Stimulated activated naive CD8-positive, alpha-beta T cell treated with anti-CD3 and anti-CD28 coated beads, Interleukin-15, Interleukin-2, amounts not matched to agents 100 U/mL and 50 U/mL, for 24 hours (primary cell): ENCODE measurements around the gene HTR3D.
A peak's percentile ranks its signal among the peaks of the same experiment; 100 is the strongest.
"Not testable (repeated sequence)": the region's sequence is repeated elsewhere in the genome, so short reads cannot be mapped to it uniquely, and the experiment has no call there.

Experiments
- ATAC-seq: fragments of 150-1000 bp; cut with Tn5 transposase; one replicate; pipeline ENCODE4 v1.10.0; 2021
- DNase-seq: peaks from one replicate; pipeline ENCODE4 v3.0.0; 2021

Gene HTR3D

GRCh38 chr3:184031187-184031792, at the start of gene HTR3D:
Gene HTR3D (plus strand): TSS chr3:184031742. CDS start chr3:184031742, 0 bp downstream.
- DNase-seq (no peak), ATAC-seq (no peak)

- no peak for ATAC-seq
These were observed 49.4 kb upstream of the HTR3D start for GRCh38 chr3:183981990-183982644.

GRCh38 chr3:183984127-183984740, 47.3 kb upstream of the HTR3D start:
- ATAC-seq (no peak), DNase-seq (no peak)

More at GRCh38 chr3:183981990-183982644, 49.4 kb upstream of the HTR3D start:
- DNase-seq: no peak

- no peak for ATAC-seq
These were observed 46.5 kb upstream of the HTR3D start for GRCh38 chr3:183984749-183985729.

GRCh38 chr3:183987000-183987600, 44.4 kb upstream of the HTR3D start:
- no peak for ATAC-seq
- DNase-seq: no peak

More at GRCh38 chr3:183984749-183985729, 46.5 kb upstream of the HTR3D start:
- no peak for DNase-seq

- ATAC-seq (no peak), DNase-seq (no peak)
These were observed 43.2 kb upstream of the HTR3D start for GRCh38 chr3:183988216-183988790.

GRCh38 chr3:183991403-183991802, 40.1 kb upstream of the HTR3D start:
- DNase-seq: no peak

GRCh38 chr3:184001761-184002160, 29.8 kb upstream of the HTR3D start:
- ATAC-seq (no peak), DNase-seq (no peak)

More at GRCh38 chr3:183991403-183991802, 40.1 kb upstream of the HTR3D start:
- no peak for ATAC-seq

- no peak for DNase-seq
These were observed 29.1 kb upstream of the HTR3D start for GRCh38 chr3:184002469-184002868.

GRCh38 chr3:184003187-184003967, 28.2 kb upstream of the HTR3D start:
- no peak for DNase-seq

More at GRCh38 chr3:184002469-184002868, 29.1 kb upstream of the HTR3D start:
- no peak for ATAC-seq

GRCh38 chr3:184004476-184004875, 27.1 kb upstream of the HTR3D start:
- ATAC-seq: no peak
- DNase-seq: no peak

More at GRCh38 chr3:184003187-184003967, 28.2 kb upstream of the HTR3D start:
- no peak for ATAC-seq

GRCh38 chr3:184005941-184006507, 25.5 kb upstream of the HTR3D start:
- DNase-seq (peak; percentile 15), ATAC-seq (peak; percentile 70)

GRCh38 chr3:184007143-184007813, 24.3 kb upstream of the HTR3D start:
- not testable (repeated sequence) for DNase-seq, ATAC-seq

- DNase-seq (no peak), ATAC-seq (no peak)
These were observed 23.4 kb upstream of the HTR3D start for GRCh38 chr3:184008161-184008560.

GRCh38 chr3:184011230-184011876, 20.2 kb upstream of the HTR3D start:
- DNase-seq (no peak), ATAC-seq (no peak)

GRCh38 chr3:184011937-184012889, 19.3 kb upstream of the HTR3D start:
- DNase-seq (no peak), ATAC-seq (no peak)

GRCh38 chr3:184015381-184016019, 16.0 kb upstream of the HTR3D start:
- no peak for ATAC-seq
- DNase-seq: no peak
